Left forelimb (tissue), 1 donor: ENCODE results near the gene C3orf33.

Experiments
- DNase-seq: peaks from one replicate; pipeline ENCODE4 v3.0.0-alpha.2; 2018; ENCODE audit warnings: low spot score

The C3orf33 gene

DNA sequence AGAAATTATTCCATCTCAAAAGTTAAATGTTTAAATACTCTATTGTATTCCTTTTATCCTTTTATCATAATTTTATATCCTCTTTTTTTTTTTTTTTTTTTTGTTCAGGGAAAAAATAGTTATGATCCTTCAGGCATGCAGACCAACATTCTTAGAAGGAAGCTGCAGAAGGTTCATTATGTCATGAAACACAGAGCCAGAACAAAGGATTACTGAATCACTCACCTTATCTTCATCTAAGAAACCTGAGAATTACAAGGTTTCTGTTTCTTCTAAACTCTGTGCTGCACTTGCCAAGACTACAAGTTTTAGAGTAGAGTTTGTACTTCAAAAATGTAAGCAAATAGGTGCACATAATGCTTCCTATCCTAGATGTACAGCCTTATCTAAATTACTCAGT lies 64.5 kb downstream of the C3orf33 start:
- no peak for DNase-seq

DNA sequence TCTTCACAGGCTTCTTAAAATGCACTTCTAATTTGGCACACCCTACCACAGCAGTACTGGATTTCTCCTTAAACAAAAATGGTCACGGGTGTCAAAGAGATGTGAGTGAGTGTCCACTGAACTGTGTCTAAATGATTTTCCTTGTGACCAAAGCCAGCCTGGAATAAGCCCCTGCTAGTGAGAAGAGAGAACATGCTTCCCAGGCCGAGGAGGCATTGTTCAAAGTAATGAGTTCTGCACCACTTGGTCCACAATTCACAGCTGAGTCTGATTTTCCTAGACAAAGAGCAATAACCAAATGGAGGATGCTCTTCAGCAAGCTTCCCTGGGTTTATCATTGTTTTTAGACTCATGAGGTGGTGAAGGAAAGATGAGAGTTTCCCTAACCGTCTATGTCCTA lies 65.0 kb downstream of the C3orf33 start:
- DNase-seq: no peak

DNA sequence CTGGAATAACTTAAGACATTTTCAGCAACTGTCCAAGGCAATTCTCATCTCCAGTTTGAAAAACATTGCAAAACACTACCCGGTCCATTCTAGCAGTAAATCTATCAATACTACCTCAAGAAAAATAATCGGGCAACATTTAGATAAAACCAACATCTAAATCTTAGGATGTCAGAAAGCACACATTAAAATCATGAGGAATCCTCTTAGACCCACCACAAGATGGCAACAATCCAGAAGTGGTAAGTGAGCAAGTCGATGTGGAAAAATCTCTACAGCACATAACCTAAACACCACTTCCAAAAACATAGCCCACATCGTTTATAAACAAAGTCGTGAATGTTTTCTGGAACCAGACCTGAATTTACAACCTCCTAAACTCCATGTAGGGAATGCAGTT lies 66.9 kb downstream of the C3orf33 start:
- DNase-seq: no peak

DNA sequence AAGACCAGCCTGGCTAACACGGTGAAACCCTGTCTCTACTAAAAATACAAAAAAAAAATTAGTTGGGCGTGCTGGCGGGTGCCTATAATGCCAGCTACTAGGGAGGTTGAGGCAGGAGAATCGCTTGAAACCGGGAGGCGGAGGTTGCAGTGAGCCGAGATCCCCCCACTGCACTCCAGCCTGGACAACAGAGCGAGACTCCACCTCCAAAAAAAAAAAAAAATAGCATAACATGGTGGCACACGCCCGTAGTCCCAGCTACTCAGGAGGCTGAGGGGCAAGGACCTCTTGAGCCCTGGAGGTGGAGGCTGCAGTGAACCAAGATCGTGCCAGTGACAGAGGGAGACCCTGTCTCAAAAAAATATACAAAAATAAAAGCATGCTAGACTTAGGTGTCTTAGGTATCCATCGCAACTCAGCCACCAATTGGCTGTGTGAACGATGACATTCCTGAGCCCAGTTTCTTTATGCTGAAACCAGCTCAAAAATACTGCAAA lies 67.5 kb downstream of the C3orf33 start:
- no peak for DNase-seq

DNA sequence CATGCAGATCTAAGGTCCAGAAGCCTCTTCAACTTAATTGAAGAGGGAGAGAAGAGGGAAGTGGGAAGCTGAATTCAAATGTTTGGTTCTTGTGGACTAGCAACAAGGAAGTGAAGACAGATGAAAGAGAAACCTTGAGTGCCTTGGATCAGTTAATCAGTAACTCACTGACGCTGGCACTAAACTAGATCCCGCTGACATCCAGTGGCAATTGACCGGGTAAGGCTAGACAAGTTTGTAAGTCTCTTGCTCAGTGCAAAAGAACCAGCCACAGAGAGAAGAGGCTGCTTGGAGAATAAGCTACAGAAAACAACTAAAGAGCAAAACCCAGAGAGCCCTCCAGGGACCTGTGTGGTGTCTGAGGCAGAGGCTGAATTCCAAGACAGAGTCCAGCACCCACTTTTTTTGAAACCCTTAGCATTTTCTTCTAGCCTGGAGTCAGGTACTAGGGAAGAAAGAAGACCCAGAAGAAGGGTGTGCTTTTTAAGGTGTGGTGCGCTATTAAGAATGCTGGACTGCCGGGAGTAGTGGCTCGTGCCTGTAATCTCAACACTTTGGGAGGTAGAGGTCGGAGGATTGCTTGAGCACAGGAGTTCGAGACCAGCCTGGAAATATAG lies 68.1 kb downstream of the C3orf33 start:
- no peak for DNase-seq

DNA sequence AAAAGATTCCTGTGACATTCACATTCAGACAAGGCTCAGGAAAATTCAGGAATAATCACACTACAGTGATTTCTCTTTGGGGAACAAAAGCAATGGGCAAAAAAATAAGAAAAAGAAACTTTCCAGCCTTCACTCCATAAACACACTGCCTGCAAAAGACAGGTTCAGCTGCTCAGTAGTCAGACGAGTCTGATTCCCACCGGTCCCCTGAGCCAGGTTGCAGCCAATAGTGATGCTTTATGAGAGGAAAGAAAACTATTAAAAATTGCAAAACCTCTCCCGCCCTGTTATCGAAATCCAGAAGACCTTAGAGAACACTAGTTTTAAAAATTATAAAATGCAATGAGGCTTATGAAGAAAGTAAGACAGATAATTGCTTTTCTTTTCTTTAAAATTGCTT lies 69.7 kb downstream of the C3orf33 start:
- DNase-seq: no peak

DNA sequence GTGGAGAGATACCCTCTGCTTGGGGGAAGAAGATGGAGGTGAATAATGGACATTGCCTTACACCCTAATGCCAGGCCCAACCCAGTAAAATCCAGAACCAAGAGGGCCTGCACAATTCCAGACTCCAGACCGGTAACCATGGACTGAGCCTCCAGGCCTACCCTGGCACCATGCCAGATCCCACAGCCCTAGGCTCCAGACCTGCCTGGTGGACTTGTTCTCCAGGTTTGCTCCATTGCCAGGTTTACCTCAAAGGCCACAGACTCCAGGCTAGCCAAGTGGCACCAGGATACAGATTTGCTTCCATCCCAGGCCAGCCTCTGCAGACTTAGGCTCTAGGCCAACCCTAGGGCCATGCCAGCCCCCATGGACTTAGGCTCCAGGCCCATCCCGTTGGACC lies 75.2 kb downstream of the C3orf33 start:
- no peak for DNase-seq

DNA sequence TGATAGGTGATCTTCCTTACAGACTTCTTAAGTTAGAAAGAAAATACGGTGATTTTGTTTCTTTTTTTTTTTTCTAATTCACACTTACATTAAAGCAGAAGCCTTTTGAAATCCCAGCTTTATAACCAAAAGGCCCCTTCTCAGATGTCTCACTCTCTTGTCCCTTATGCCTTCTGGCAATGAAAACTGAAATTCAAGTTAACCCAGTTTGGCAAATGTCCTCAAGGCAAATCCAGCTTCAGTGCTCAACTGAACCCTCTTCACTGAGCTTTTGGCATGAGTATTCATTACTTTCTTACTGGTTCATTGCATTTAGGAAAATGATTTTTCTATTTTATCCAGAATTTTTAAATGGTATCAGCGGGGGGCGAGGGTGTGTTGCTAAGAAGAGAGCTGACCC lies 78.2 kb downstream of the C3orf33 start:
- no peak for DNase-seq

DNA sequence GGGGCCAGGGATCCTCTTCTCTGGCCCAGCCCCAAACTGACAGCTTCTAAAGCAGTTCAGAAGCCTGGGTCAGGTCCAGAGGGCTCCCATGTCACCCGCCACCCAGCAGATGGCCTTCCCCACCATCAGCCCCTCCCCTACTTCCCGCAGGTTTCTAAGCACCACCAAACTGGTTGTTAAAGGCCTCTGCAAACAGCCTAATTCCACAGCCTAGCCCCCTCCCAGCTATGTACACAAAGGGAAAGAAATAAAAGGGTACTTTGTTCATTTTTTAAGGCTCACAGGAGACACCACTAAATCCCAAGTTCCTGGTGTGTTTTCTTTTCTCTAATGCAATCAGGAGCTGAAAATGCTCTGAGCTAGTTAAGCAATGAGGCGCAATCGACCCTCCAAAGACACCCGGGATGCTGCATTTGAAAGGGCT lies 91.8 kb downstream of the C3orf33 start:
- DNase-seq: no peak
